Measurements from ENCODE around the gene BEX4. TPM values are rescaled to one million over a fixed set of nuclear protein-coding genes. Genes with fewer than 3 reads are reported as not detected.

Gene BEX4
- total and polyA plus RNA-seq, 3 donors from 2014 or later: 90.7 to 125 (median 104) TPM

DNA sequence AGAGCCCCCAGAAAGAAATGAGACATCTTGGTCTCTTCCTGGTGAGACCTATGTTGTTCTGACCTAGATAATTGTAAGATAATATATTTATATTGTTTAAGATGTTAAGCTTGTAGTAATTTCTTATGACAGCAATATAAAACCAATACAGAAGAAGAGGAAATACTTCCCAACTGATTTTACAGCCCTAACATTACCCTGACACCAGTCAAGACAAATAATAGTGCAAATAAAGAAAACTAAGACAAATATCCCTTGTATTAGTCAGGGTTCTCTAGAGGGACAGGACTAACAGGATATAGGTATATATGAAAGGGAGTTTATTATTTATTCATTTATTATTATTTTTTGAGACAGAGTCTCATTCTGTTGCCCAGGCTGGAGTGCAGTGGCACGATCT lies 21.4 kb downstream of the BEX4 start:
- intact Hi-C loops (cut with DNase I; ENCODE audit: low total_unique reads): no loop called here
- H3K36me3 ChIP-seq (ENCODE audit: low read depth, missing control alignments): no peaks in the 10 kb centered on the region
- H3K9me3 ChIP-seq: no peaks in the 10 kb centered on the region
- H3K27me3 ChIP-seq: no peaks in the 10 kb centered on the region
- 89 to 93% methylated on average over 1 of the region's 1 CpG for WGBS, 2 donors
- no peak overlapping the region for H3K4me3 ChIP-seq
- TF ChIP-seq CTCF (IDR thresholded peaks at IDR 0.05): no peak
- no peak for TF ChIP-seq POLR2A (IDR thresholded peaks at IDR 0.05)
- DNase-seq: no peak
- H3K4me1 ChIP-seq: no peaks in the 10 kb centered on the region
- H3K27ac ChIP-seq: no peak overlapping the region

DNA sequence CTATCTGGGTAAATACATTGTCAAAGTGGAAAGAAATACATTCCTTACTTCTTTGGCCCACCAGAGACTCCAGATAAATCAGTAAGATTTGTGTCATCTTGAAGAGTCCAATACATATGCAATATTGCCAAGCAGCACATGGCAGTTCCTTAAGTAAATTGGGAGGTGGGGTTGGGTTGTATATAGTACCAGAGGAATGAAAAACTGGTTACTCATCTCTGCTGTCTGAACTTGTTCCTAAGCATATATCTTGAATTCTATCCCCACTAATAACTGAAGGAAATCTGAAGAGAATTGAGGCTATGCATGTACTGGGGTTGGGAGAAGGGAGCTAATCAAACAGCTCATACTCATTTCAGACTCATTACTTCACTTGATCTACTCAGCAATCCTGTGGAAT lies 25.2 kb downstream of the BEX4 start:
- H3K9me3 ChIP-seq: no peaks in the 10 kb centered on the region
- TF ChIP-seq CTCF (IDR thresholded peaks at IDR 0.05): no peak
- no peak for TF ChIP-seq POLR2A (IDR thresholded peaks at IDR 0.05)
- intact Hi-C loops (cut with DNase I; ENCODE audit: low total_unique reads): no loop called here
- H3K4me1 ChIP-seq: no peaks in the 10 kb centered on the region
- H3K4me3 ChIP-seq: no peak overlapping the region
- no peaks in the 10 kb centered on the region for H3K27me3 ChIP-seq
- no peak for DNase-seq
- no peak overlapping the region for H3K27ac ChIP-seq
- H3K36me3 ChIP-seq (ENCODE audit: low read depth, missing control alignments): no peaks in the 10 kb centered on the region

DNA sequence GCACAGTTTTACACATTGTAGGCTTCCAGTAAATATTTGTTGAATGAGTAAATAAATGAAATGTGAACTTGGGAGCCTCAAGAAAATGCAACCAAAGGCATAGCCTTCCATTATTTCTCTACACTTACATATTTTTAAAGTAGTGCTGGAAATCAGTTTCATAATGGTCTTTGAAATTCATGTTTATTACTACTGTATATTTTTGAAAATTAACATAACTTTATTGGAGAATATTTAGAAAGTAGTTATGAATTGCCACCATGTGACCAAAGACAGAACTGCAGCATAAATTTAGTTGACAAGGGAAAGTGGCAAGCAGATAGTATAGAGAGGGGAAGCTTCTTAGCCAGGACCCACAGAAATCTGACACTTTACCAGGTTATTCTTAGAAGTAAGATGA lies 33.6 kb downstream of the BEX4 start:
- Histone ChIP-seq H3K27ac (no peak overlapping the region), H3K9me3 (no peaks in the 10 kb centered on the region), H3K36me3 (ENCODE audit: low read depth, missing control alignments) (no peaks in the 10 kb centered on the region), H3K27me3 (no peaks in the 10 kb centered on the region), H3K4me1 (no peaks in the 10 kb centered on the region), H3K4me3 (no peak overlapping the region)
- TF ChIP-seq POLR2A (IDR thresholded peaks at IDR 0.05) (no peak), CTCF (IDR thresholded peaks at IDR 0.05) (peak in 2 of 3 experiments; percentile 13 to 15)
- DNase-seq: no peak
- intact Hi-C loops (cut with DNase I; ENCODE audit: low total_unique reads): no loop called here

- 100% methylated on average over 1 of the region's 1 CpG for WGBS, 2 donors
- H3K4me1 ChIP-seq: no peaks in the 10 kb centered on the region
- no peak for TF ChIP-seq POLR2A (IDR thresholded peaks at IDR 0.05)
- TF ChIP-seq CTCF (IDR thresholded peaks at IDR 0.05): no peak
- no peak for DNase-seq
- intact Hi-C loops (cut with DNase I; ENCODE audit: low total_unique reads): no loop called here
- H3K27me3 ChIP-seq: no peaks in the 10 kb centered on the region
- no peaks in the 10 kb centered on the region for H3K9me3 ChIP-seq
- no peak overlapping the region for H3K27ac ChIP-seq
- no peaks in the 10 kb centered on the region for H3K36me3 ChIP-seq (ENCODE audit: low read depth, missing control alignments)
- no peak overlapping the region for H3K4me3 ChIP-seq
Measured at GRCh38 chrX:103249805-103250204, 34.9 kb downstream of the BEX4 start.

GRCh38 chrX:103250977-103251376 lies 36.1 kb downstream of the BEX4 start:
- H3K9me3 ChIP-seq: no peaks in the 10 kb centered on the region
- H3K27ac ChIP-seq: no peak overlapping the region
- no peaks in the 10 kb centered on the region for H3K27me3 ChIP-seq
- no peak for DNase-seq
- no peak for TF ChIP-seq CTCF (IDR thresholded peaks at IDR 0.05)
- TF ChIP-seq POLR2A (IDR thresholded peaks at IDR 0.05): no peak
- H3K4me1 ChIP-seq: no peaks in the 10 kb centered on the region
- intact Hi-C loops (cut with DNase I; ENCODE audit: low total_unique reads): no loop called here
- H3K4me3 ChIP-seq: no peak overlapping the region
- no peaks in the 10 kb centered on the region for H3K36me3 ChIP-seq (ENCODE audit: low read depth, missing control alignments)
- WGBS, 2 donors: 51 to 73% methylated on average over 5 of the region's 5 CpGs

Measured in testis (tissue), 3 donors.